ENCODE measurements around the gene HYDIN.
A peak's percentile ranks its signal among the peaks of the same experiment; 100 is the strongest.
"Not testable (repeated sequence)": the region's sequence is repeated elsewhere in the genome, so short reads cannot be mapped to it uniquely, and the experiment has no call there.

The HYDIN gene

GRCh38 chr16:70960169-70960568, 270.4 kb downstream of the HYDIN start:
- WGBS, 2 donors (ENCODE audit: extremely low coverage in 2 of 2, insufficient read length in 2 of 2, insufficient replicate concordance in 1 of 2): no CpG with 5 or more reads among the region's 3 CpGs
- H3K9me3 ChIP-seq (replicated peaks in 1 of 2; ENCODE audit: control insufficient read depth in 2 of 2, insufficient read depth in 1 of 2, low read depth in 1 of 2, low read length in 2 of 2); H2AK5ac ChIP-seq (ENCODE audit: low read depth, low read length); H4K8ac ChIP-seq (ENCODE audit: low read depth, low read length); H3K23ac ChIP-seq (ENCODE audit: low read depth, low read length, poor library complexity); H4K91ac ChIP-seq (ENCODE audit: low read depth, low read length, poor library complexity); H3K9ac ChIP-seq (ENCODE audit: low read depth, low read length, poor library complexity); H3K18ac ChIP-seq (ENCODE audit: low read length); H3K79me1 ChIP-seq (ENCODE audit: low read depth, low read length); H3K27ac ChIP-seq (replicated peaks; ENCODE audit: low read length); H3K4me1 ChIP-seq (ENCODE audit: control insufficient read depth in 2 of 2, insufficient read depth in 1 of 2, low read depth in 1 of 2, low read length in 2 of 2); H2AFZ ChIP-seq (ENCODE audit: low read length); H2BK5ac ChIP-seq (ENCODE audit: low read length); H3K4ac ChIP-seq (ENCODE audit: low read length); H3K14ac ChIP-seq (ENCODE audit: low read length); H3K27me3 ChIP-seq (ENCODE audit: control insufficient read depth in 3 of 3, insufficient read depth in 3 of 3, low read depth in 1 of 3, low read length in 3 of 3); H2BK12ac ChIP-seq (ENCODE audit: low read length); H3K36me3 ChIP-seq (replicated peaks in 1 of 2; ENCODE audit: control insufficient read depth in 2 of 2, insufficient read depth in 2 of 2, low read length in 2 of 2); H2BK120ac ChIP-seq (ENCODE audit: low read depth, low read length); DNase-seq (ENCODE audit: low spot score); H3K4me3 ChIP-seq (ENCODE audit: low read length in 2 of 2); H2BK15ac ChIP-seq (ENCODE audit: low read length); H3K4me2 ChIP-seq (ENCODE audit: insufficient read depth, low read length, poor library complexity, severe bottlenecking): not testable (repeated sequence)

- no CpG with 5 or more reads among the region's 4 CpGs for WGBS, 2 donors (ENCODE audit: extremely low coverage in 2 of 2, insufficient read length in 2 of 2, insufficient replicate concordance in 1 of 2)
- H2BK12ac ChIP-seq (ENCODE audit: low read length); H3K23ac ChIP-seq (ENCODE audit: low read depth, low read length, poor library complexity); H3K4ac ChIP-seq (ENCODE audit: low read length); H3K27ac ChIP-seq (replicated peaks; ENCODE audit: low read length); H2BK120ac ChIP-seq (ENCODE audit: low read depth, low read length); H3K36me3 ChIP-seq (replicated peaks in 1 of 2; ENCODE audit: control insufficient read depth in 2 of 2, insufficient read depth in 2 of 2, low read length in 2 of 2); H3K4me1 ChIP-seq (ENCODE audit: control insufficient read depth in 2 of 2, insufficient read depth in 1 of 2, low read depth in 1 of 2, low read length in 2 of 2); H2AK5ac ChIP-seq (ENCODE audit: low read depth, low read length); H2BK5ac ChIP-seq (ENCODE audit: low read length); H3K79me1 ChIP-seq (ENCODE audit: low read depth, low read length); H2AFZ ChIP-seq (ENCODE audit: low read length); DNase-seq (ENCODE audit: low spot score); H2BK15ac ChIP-seq (ENCODE audit: low read length); H3K4me3 ChIP-seq (ENCODE audit: low read length in 2 of 2); H3K9ac ChIP-seq (ENCODE audit: low read depth, low read length, poor library complexity); H3K18ac ChIP-seq (ENCODE audit: low read length); H4K91ac ChIP-seq (ENCODE audit: low read depth, low read length, poor library complexity); H3K14ac ChIP-seq (ENCODE audit: low read length); H3K27me3 ChIP-seq (ENCODE audit: control insufficient read depth in 3 of 3, insufficient read depth in 3 of 3, low read depth in 1 of 3, low read length in 3 of 3); H3K9me3 ChIP-seq (replicated peaks in 1 of 2; ENCODE audit: control insufficient read depth in 2 of 2, insufficient read depth in 1 of 2, low read depth in 1 of 2, low read length in 2 of 2); H3K4me2 ChIP-seq (ENCODE audit: insufficient read depth, low read length, poor library complexity, severe bottlenecking); H4K8ac ChIP-seq (ENCODE audit: low read depth, low read length): not testable (repeated sequence)
Measured at GRCh38 chr16:70954922-70955321, 275.6 kb downstream of the HYDIN start.

GRCh38 chr16:70953824-70954223, 276.7 kb downstream of the HYDIN start:
- H3K23ac ChIP-seq (ENCODE audit: low read depth, low read length, poor library complexity); H3K4me3 ChIP-seq (ENCODE audit: low read length in 2 of 2); H2AFZ ChIP-seq (ENCODE audit: low read length); H2AK5ac ChIP-seq (ENCODE audit: low read depth, low read length); H3K79me1 ChIP-seq (ENCODE audit: low read depth, low read length); H3K27ac ChIP-seq (replicated peaks; ENCODE audit: low read length); H4K91ac ChIP-seq (ENCODE audit: low read depth, low read length, poor library complexity); H3K27me3 ChIP-seq (ENCODE audit: control insufficient read depth in 3 of 3, insufficient read depth in 3 of 3, low read depth in 1 of 3, low read length in 3 of 3); H3K14ac ChIP-seq (ENCODE audit: low read length); H2BK15ac ChIP-seq (ENCODE audit: low read length); H3K9ac ChIP-seq (ENCODE audit: low read depth, low read length, poor library complexity); H3K36me3 ChIP-seq (replicated peaks in 1 of 2; ENCODE audit: control insufficient read depth in 2 of 2, insufficient read depth in 2 of 2, low read length in 2 of 2); H4K8ac ChIP-seq (ENCODE audit: low read depth, low read length); DNase-seq (ENCODE audit: low spot score); H3K9me3 ChIP-seq (replicated peaks in 1 of 2; ENCODE audit: control insufficient read depth in 2 of 2, insufficient read depth in 1 of 2, low read depth in 1 of 2, low read length in 2 of 2); H2BK12ac ChIP-seq (ENCODE audit: low read length); H3K4me1 ChIP-seq (ENCODE audit: control insufficient read depth in 2 of 2, insufficient read depth in 1 of 2, low read depth in 1 of 2, low read length in 2 of 2); H3K4ac ChIP-seq (ENCODE audit: low read length); H3K4me2 ChIP-seq (ENCODE audit: insufficient read depth, low read length, poor library complexity, severe bottlenecking); H3K18ac ChIP-seq (ENCODE audit: low read length); H2BK5ac ChIP-seq (ENCODE audit: low read length); H2BK120ac ChIP-seq (ENCODE audit: low read depth, low read length): not testable (repeated sequence)
- no CpG with 5 or more reads among the region's 5 CpGs for WGBS, 2 donors (ENCODE audit: extremely low coverage in 2 of 2, insufficient read length in 2 of 2, insufficient replicate concordance in 1 of 2)

DNA sequence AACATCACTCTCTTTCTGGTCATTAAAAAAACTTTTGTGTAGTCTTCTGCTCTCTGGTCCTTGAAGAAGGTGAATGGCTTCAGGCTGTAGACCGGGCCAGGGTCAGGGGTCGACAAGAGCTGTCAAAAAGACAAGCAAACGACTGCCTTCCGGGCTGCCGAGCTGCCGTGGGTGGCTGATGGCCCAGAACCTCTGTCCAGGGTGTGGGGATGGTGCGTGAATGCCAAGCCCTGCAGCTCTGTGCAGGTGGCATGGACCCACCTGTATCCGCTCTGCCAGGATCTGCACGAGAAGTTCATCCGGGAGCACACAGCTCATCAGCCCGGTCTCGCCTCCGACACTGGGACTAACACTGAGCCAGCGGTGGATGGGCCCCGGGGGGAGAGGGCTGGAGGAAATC, 287.0 kb downstream of the HYDIN start:
- not testable (repeated sequence) for H2AK5ac ChIP-seq (ENCODE audit: low read depth, low read length); H3K36me3 ChIP-seq (replicated peaks in 1 of 2; ENCODE audit: control insufficient read depth in 2 of 2, insufficient read depth in 2 of 2, low read length in 2 of 2); H3K9ac ChIP-seq (ENCODE audit: low read depth, low read length, poor library complexity); H2BK15ac ChIP-seq (ENCODE audit: low read length); DNase-seq (ENCODE audit: low spot score); H3K79me1 ChIP-seq (ENCODE audit: low read depth, low read length); H3K23ac ChIP-seq (ENCODE audit: low read depth, low read length, poor library complexity); H3K14ac ChIP-seq (ENCODE audit: low read length); H2BK12ac ChIP-seq (ENCODE audit: low read length); H4K8ac ChIP-seq (ENCODE audit: low read depth, low read length); H3K4me2 ChIP-seq (ENCODE audit: insufficient read depth, low read length, poor library complexity, severe bottlenecking); H4K91ac ChIP-seq (ENCODE audit: low read depth, low read length, poor library complexity); H3K27ac ChIP-seq (replicated peaks; ENCODE audit: low read length); H2BK120ac ChIP-seq (ENCODE audit: low read depth, low read length); H3K27me3 ChIP-seq (ENCODE audit: control insufficient read depth in 3 of 3, insufficient read depth in 3 of 3, low read depth in 1 of 3, low read length in 3 of 3); H2AFZ ChIP-seq (ENCODE audit: low read length); H2BK5ac ChIP-seq (ENCODE audit: low read length); H3K9me3 ChIP-seq (replicated peaks in 1 of 2; ENCODE audit: control insufficient read depth in 2 of 2, insufficient read depth in 1 of 2, low read depth in 1 of 2, low read length in 2 of 2); H3K4me3 ChIP-seq (ENCODE audit: low read length in 2 of 2); H3K4ac ChIP-seq (ENCODE audit: low read length)
- Histone ChIP-seq H3K4me1 (ENCODE audit: control insufficient read depth in 2 of 2, insufficient read depth in 1 of 2, low read depth in 1 of 2, low read length in 2 of 2) (peaks cover 4 to 12% of the 10 kb centered on the region in 2 donors), H3K18ac (ENCODE audit: low read length) (peak overlapping the region; percentile 48)
- WGBS, 2 donors (ENCODE audit: extremely low coverage in 2 of 2, insufficient read length in 2 of 2, insufficient replicate concordance in 1 of 2): no CpG with 5 or more reads among the region's 15 CpGs
